Lung (tissue), 12 donors: ENCODE data around the gene HNMT. TPM values are rescaled to one million over a fixed set of nuclear protein-coding genes. Genes with fewer than 3 reads are reported as not detected.

Experiments
- ATAC-seq: fragments of 200-7000 bp; cut with Tn5 transposase; one replicate; pipeline ENCODE4 v1.9.1; 2020; ENCODE audit warnings: moderate number of reproducible peaks; ENCODE audit not compliant: insufficient read depth, low FRiP score
- DNase-seq, 3 donors: peaks; one replicate each; pipeline ENCODE4 v3.0.0-alpha.2; 2013 to 2017
- H3K27ac ChIP-seq, 2 donors: one replicate each; pipeline ENCODE4 v1.5.1; 2013; ENCODE audit warnings: mild to moderate bottlenecking in 2 of 2, moderate library complexity in 2 of 2, control low read depth in 1 of 2, inconsistent platforms in 1 of 2, low read depth in 1 of 2, low read length in 1 of 2
- H3K27me3 ChIP-seq, 3 donors: one replicate each; pipeline ENCODE4 v1.5.1; 2013; ENCODE audit warnings: low read length in 2 of 3; ENCODE audit not compliant: control insufficient read depth in 3 of 3, insufficient read depth in 3 of 3
- H3K36me3 ChIP-seq, 4 donors: one replicate each; pipeline ENCODE4 v1.5.1; 2013; ENCODE audit warnings: low read length in 4 of 4, mild to moderate bottlenecking in 1 of 4, moderate library complexity in 1 of 4; ENCODE audit not compliant: control insufficient read depth in 4 of 4, insufficient read depth in 4 of 4
- H3K4me1 ChIP-seq, 5 donors: one replicate each; pipeline ENCODE4 v1.5.1; 2013; ENCODE audit warnings: low read length in 5 of 5, mild to moderate bottlenecking in 2 of 5, moderate library complexity in 1 of 5; ENCODE audit not compliant: control insufficient read depth in 5 of 5, insufficient read depth in 5 of 5
- H3K4me3 ChIP-seq: one replicate; pipeline ENCODE4 v1.5.1; 2013; ENCODE audit warnings: mild to moderate bottlenecking, control low read depth, moderate library complexity
- H3K9ac ChIP-seq, 2 donors: one replicate each; pipeline ENCODE4 v1.5.1; 2013; ENCODE audit warnings: low read length in 2 of 2, control low read depth in 1 of 2; ENCODE audit not compliant: insufficient read depth in 1 of 2
- H3K9me3 ChIP-seq, 4 donors: one replicate each; pipeline ENCODE4 v1.5.1; 2013; ENCODE audit warnings: low read length in 3 of 4, mild to moderate bottlenecking in 1 of 4, moderate library complexity in 1 of 4; ENCODE audit not compliant: control insufficient read depth in 4 of 4, insufficient read depth in 3 of 4
- WGBS, 2 donors: extraction: QIAGEN DNeasy Blood & Tissue Kit; methylation state at CpG; one replicate each; pipeline ENCODE4 v1.1.7; 2013; 5-methylcytosine and 5-hydroxymethylcytosine counted together
- polyA plus RNA-seq, 2 donors: library from polyadenylated mRNA; stranded (reverse); fragments of 200-250 nt; gene quantifications; one replicate each; pipeline ENCODE4 v1.2.1, GENCODE V29; 2013
- total RNA-seq, 2 donors: library from RNA; depleted of rRNA in 1 of 2; stranded (reverse); fragments of >200 nt in 1 of 2; gene quantifications; one replicate each; pipeline ENCODE4 v1.2.1, GENCODE V29; 2014 to 2021
- TF ChIP-seq, protein P1 (sequence below): IDR thresholded peaks from 2 replicates; pipeline ENCODE4 v1.5.1; 2012; ENCODE audit warnings: mild to moderate bottlenecking; ENCODE audit errors: control extremely low read depth, extremely low read depth
- donor health status: control.
- donor health status: control.
- donor health status: Bipolar disorder and iron deficiency.
- donor health status: healthy.
- donor health status: DM: yes; HTN: yes; CAD: no.

The HNMT gene
- total and polyA plus RNA-seq, 4 donors, result 45.9 to 135 (median 77.0) TPM

DNA sequence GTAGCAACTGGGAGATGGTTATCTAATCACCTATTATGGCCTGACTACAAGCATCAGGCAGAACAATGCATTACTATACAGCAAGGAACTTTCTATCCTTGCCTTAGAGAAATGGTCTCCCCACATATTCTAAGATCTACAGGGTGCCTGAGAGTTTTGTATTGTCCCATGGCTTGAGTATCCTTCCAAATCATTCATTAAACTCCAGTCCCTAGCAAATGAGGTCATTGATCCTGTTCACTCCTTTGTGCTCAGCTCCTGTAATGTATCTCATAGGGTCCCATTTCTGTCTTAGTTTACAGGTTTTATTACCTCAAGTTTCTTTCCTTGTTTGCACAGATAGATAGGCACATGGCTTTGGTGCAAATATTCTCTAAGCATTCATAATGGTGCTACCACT, 9.0 kb downstream of the HNMT start:
- ATAC-seq (no peak), DNase-seq (no peak)
- H3K4me3 ChIP-seq, result no peak overlapping the region
- no peaks in the 10 kb centered on the region for H3K27me3 ChIP-seq
- H3K27ac ChIP-seq, result no peak overlapping the region
- H3K36me3 ChIP-seq, result peaks cover 0 to 16% (median 3%) of the 10 kb centered on the region in 4 donors
- peaks cover 0 to 18% (median 7%) of the 10 kb centered on the region in 5 donors for H3K4me1 ChIP-seq
- H3K9me3 ChIP-seq, result no peaks in the 10 kb centered on the region
- TF ChIP-seq, protein P1, sequence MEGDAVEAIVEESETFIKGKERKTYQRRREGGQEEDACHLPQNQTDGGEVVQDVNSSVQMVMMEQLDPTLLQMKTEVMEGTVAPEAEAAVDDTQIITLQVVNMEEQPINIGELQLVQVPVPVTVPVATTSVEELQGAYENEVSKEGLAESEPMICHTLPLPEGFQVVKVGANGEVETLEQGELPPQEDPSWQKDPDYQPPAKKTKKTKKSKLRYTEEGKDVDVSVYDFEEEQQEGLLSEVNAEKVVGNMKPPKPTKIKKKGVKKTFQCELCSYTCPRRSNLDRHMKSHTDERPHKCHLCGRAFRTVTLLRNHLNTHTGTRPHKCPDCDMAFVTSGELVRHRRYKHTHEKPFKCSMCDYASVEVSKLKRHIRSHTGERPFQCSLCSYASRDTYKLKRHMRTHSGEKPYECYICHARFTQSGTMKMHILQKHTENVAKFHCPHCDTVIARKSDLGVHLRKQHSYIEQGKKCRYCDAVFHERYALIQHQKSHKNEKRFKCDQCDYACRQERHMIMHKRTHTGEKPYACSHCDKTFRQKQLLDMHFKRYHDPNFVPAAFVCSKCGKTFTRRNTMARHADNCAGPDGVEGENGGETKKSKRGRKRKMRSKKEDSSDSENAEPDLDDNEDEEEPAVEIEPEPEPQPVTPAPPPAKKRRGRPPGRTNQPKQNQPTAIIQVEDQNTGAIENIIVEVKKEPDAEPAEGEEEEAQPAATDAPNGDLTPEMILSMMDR, result no peak
- no peak overlapping the region for H3K9ac ChIP-seq

DNA sequence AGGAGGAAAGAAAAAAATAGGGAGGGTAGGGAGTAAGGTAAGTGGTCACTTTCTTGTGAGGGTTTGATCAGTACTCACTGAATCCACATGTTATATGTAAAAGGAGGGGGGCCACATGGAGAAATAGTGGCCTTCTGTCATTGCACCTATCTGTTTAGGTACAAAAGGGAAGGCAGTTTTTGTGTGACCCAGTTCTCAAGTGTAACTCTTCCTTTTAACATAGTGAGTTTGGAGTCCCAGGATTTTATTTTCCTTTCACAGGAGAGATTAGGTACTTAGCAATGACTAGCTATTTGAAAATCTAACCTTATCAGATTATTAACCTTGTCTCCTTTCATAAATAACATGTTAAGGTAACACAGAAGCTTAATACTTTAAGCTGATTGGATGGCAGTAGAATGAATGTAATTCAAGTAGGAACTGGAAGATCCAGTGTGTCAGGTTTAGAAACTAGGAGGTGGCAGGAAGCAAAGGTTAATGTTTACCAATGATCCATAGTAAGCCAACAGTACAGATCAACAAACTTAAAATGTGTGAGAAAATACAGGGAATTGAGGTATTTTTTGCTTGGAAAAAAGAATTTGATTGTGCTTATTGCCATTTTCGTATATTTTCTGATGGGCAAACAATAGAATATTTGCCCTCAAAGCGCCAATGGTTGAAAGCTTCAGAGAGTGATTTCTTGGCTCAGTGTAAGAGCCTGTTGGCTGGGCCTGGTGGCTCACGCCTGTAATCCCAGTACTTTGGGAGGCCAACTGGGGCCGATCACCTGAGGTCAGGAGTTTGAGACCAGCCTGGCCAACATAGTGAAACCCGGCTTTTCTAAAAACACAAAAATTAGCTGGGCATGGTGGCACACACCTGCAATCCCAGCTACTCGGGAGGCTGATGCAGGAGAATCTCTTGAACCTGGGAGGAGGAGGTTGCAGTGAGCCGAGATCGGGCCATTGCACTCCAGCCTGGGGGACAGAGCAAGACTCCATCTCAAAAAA, 11.3 kb downstream of the HNMT start:
- TF ChIP-seq, protein P1, result no peak
- Histone ChIP-seq H3K36me3 (peaks cover 0 to 15% (median 3%) of the 10 kb centered on the region in 4 donors), H3K27me3 (no peaks in the 10 kb centered on the region), H3K9me3 (no peaks in the 10 kb centered on the region), H3K4me3 (no peak overlapping the region), H3K27ac (peak overlapping the region in 1 of 2 donors; percentile 47), H3K9ac (no peak overlapping the region), H3K4me1 (no peaks in the 10 kb centered on the region)
- DNase-seq, result peak in 2 of 3 donors; percentile 62 to 85
- ATAC-seq, result peak; percentile 67
- 73 to 82% methylated on average over 8 of the region's 8 CpGs for WGBS, 2 donors

DNA sequence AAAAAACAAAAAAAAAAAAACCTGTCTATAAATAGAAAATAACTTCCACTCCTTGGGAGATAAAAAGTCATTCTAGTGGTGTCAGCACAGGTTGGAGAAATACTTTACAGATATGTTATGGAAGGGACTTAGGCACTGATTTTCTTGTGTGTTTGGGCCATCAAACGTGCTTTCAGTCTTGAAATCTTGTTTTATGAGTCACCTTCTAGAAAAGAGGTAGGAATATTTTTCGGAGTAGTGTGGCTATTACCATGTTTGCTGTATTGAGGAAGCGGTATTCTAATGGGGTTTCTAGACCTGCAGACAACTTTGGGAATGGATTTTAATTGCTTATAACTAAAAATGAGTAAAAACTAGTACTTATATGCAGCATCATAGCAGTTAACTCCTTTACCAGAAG, 12.0 kb downstream of the HNMT start:
- no peak for ATAC-seq
- TF ChIP-seq, protein P1, result no peak
- H3K9me3 ChIP-seq, result no peaks in the 10 kb centered on the region
- no peak overlapping the region for H3K27ac ChIP-seq
- no peak overlapping the region for H3K9ac ChIP-seq
- DNase-seq, result no peak
- peaks cover 0 to 16% (median 5%) of the 10 kb centered on the region in 4 donors for H3K36me3 ChIP-seq
- no peaks in the 10 kb centered on the region for H3K4me1 ChIP-seq
- no peaks in the 10 kb centered on the region for H3K27me3 ChIP-seq
- WGBS, 2 donors, result 67 to 82% methylated on average over 3 of the region's 3 CpGs
- no peak overlapping the region for H3K4me3 ChIP-seq
